ENCODE measurements around the gene EZH2. TPM values are rescaled to one million over a fixed set of nuclear protein-coding genes. Genes with fewer than 3 reads are reported as not detected.

The EZH2 gene
- total RNA-seq, 3 donors from 2014 or later (not counting 1 experiment from before 2014, with no cell fraction given) = 33.4 to 42.7 (median 35.8) TPM

GRCh38 chr7:148878317-148878716 is 5.8 kb downstream of the EZH2 start:
- Histone ChIP-seq H3K4me1 (ENCODE audit: control insufficient read depth, insufficient read depth, low read length) (no peaks in the 10 kb centered on the region), H3K27ac (ENCODE audit: low read length) (no peak overlapping the region), H3K27me3 (ENCODE audit: control insufficient read depth, insufficient read depth, low read length) (no peaks in the 10 kb centered on the region), H3K4me3 (ENCODE audit: low read length) (no peak overlapping the region), H3K9me3 (ENCODE audit: control insufficient read depth, insufficient read depth, low read length) (no peaks in the 10 kb centered on the region), H3K36me3 (ENCODE audit: control insufficient read depth, insufficient read depth, low read length) (no peaks in the 10 kb centered on the region)
- Mint-ChIP-seq H3K27me3 (ENCODE audit: low read depth in 2 of 2) (no peaks in the 10 kb centered on the region), H3K27ac (peak overlapping the region in 1 of 2 donors; percentile 26), H3K36me3 (no peaks in the 10 kb centered on the region), H3K4me1 (peaks cover 12 to 14% of the 10 kb centered on the region in 2 donors), H3K9me3 (no peaks in the 10 kb centered on the region), H3K4me3 (peak overlapping the region; percentile 3)
- TF ChIP-seq CTCF (IDR thresholded peaks at IDR 0.05) = no peak
- intact Hi-C loops (cut with micrococcal nuclease) = no loop called here
- WGBS (ENCODE audit: insufficient coverage) = 79% methylated on average over 2 of the region's 2 CpGs
- ATAC-seq = no peak
- DNase-seq = no peak

GRCh38 chr7:148877517-148877916 is 6.6 kb downstream of the EZH2 start:
- no peaks in the 10 kb centered on the region for H3K36me3 ChIP-seq (ENCODE audit: control insufficient read depth, insufficient read depth, low read length)
- no peaks in the 10 kb centered on the region for H3K27me3 Mint-ChIP-seq (ENCODE audit: low read depth in 2 of 2)
- H3K27ac Mint-ChIP-seq = no peak overlapping the region
- no peaks in the 10 kb centered on the region for H3K9me3 Mint-ChIP-seq
- intact Hi-C loops (cut with micrococcal nuclease) = no loop called here
- no peak overlapping the region for H3K27ac ChIP-seq (ENCODE audit: low read length)
- ATAC-seq = no peak
- no peaks in the 10 kb centered on the region for H3K27me3 ChIP-seq (ENCODE audit: control insufficient read depth, insufficient read depth, low read length)
- no CpG with 5 or more reads among the region's 1 CpG for WGBS (ENCODE audit: insufficient coverage)
- no peak for DNase-seq
- H3K4me1 ChIP-seq (ENCODE audit: control insufficient read depth, insufficient read depth, low read length) = no peaks in the 10 kb centered on the region
- H3K9me3 ChIP-seq (ENCODE audit: control insufficient read depth, insufficient read depth, low read length) = no peaks in the 10 kb centered on the region
- peaks cover 6 to 10% of the 10 kb centered on the region in 2 donors for H3K4me1 Mint-ChIP-seq
- TF ChIP-seq CTCF (IDR thresholded peaks at IDR 0.05) = no peak
- no peak overlapping the region for H3K4me3 ChIP-seq (ENCODE audit: low read length)
- no peaks in the 10 kb centered on the region for H3K36me3 Mint-ChIP-seq
- no peak overlapping the region for H3K4me3 Mint-ChIP-seq

- Mint-ChIP-seq H3K27ac (no peak overlapping the region), H3K4me1 (peaks cover 12 to 19% of the 10 kb centered on the region in 2 donors), H3K36me3 (peaks cover 10% of the 10 kb centered on the region), H3K9me3 (peaks cover 0 to 8% of the 10 kb centered on the region in 2 donors), H3K27me3 (ENCODE audit: low read depth in 2 of 2) (no peaks in the 10 kb centered on the region), H3K4me3 (no peak overlapping the region)
- Histone ChIP-seq H3K4me1 (ENCODE audit: control insufficient read depth, insufficient read depth, low read length) (no peaks in the 10 kb centered on the region), H3K36me3 (ENCODE audit: control insufficient read depth, insufficient read depth, low read length) (no peaks in the 10 kb centered on the region), H3K27ac (ENCODE audit: low read length) (no peak overlapping the region), H3K4me3 (ENCODE audit: low read length) (no peak overlapping the region), H3K27me3 (ENCODE audit: control insufficient read depth, insufficient read depth, low read length) (no peaks in the 10 kb centered on the region), H3K9me3 (ENCODE audit: control insufficient read depth, insufficient read depth, low read length) (peaks cover 10% of the 10 kb centered on the region)
- no peak for DNase-seq
- no peak for TF ChIP-seq CTCF (IDR thresholded peaks at IDR 0.05)
- ATAC-seq = no peak
- intact Hi-C loops (cut with micrococcal nuclease) = no loop called here
Measured at GRCh38 chr7:148872188-148872587, 11.9 kb downstream of the EZH2 start.

- Mint-ChIP-seq H3K27ac (no peak overlapping the region), H3K27me3 (ENCODE audit: low read depth in 2 of 2) (no peaks in the 10 kb centered on the region), H3K9me3 (peaks cover 0 to 8% of the 10 kb centered on the region in 2 donors), H3K4me1 (peaks cover 12 to 19% of the 10 kb centered on the region in 2 donors), H3K36me3 (peaks cover 10% of the 10 kb centered on the region), H3K4me3 (peak overlapping the region; percentile 21)
- no peak for TF ChIP-seq CTCF (IDR thresholded peaks at IDR 0.05)
- DNase-seq (no peak), ATAC-seq (no peak)
- intact Hi-C loops (cut with micrococcal nuclease) = no loop called here
- H3K4me3 ChIP-seq (ENCODE audit: low read length) = no peak overlapping the region
- WGBS (ENCODE audit: insufficient coverage) = 97% methylated on average over 4 of the region's 5 CpGs
- no peaks in the 10 kb centered on the region for H3K36me3 ChIP-seq (ENCODE audit: control insufficient read depth, insufficient read depth, low read length)
- H3K27me3 ChIP-seq (ENCODE audit: control insufficient read depth, insufficient read depth, low read length) = no peaks in the 10 kb centered on the region
- no peak overlapping the region for H3K27ac ChIP-seq (ENCODE audit: low read length)
- H3K9me3 ChIP-seq (ENCODE audit: control insufficient read depth, insufficient read depth, low read length) = peaks cover 14% of the 10 kb centered on the region
- no peaks in the 10 kb centered on the region for H3K4me1 ChIP-seq (ENCODE audit: control insufficient read depth, insufficient read depth, low read length)
Measured at GRCh38 chr7:148871551-148871950, 12.5 kb downstream of the EZH2 start.
